NCI-H2227 (cell line): Measurements from ENCODE around the gene CLCNKB.

Experiments
- DNase-seq: peaks from one replicate; lab custom pipeline; 2025; ENCODE audit not compliant: unreplicated experiment; lab: John Stamatoyannopoulos, UW

The CLCNKB gene

DNA sequence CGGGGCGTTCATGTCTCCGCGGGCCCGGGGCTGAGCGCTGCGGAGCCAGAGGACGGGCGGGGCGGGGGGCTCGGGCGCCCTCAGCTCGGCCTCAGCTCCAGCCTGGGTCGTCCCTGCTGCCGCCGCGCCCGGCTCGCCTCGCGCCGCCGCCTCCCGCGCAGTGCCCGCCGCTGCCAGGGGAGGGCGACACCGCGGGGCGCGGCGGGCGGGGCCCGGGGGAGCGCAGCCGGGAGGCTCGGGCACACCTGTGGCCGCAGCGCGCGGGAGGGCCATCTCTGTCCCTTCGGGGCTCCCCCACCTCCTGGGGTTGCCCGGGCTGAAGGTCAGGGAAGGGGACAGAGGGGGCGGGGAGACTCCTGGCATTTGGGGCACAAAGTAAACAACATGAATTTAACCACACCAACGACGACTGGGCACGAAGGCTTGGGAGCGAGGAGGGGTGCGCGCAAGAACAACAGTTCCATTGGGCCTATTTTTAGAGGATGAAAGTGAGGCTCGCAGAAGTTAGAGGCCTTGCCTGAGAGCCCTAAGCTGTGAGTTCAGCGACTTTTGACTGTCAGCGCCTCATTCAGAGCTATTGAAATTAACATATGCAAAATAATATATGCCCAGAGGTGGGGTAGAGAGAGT, 30.0 kb downstream of the CLCNKB start, which contains the start of gene FAM131C:
TSS of gene FAM131C (minus strand) at position 162 of the 630 bp plus-strand sequence. CDS start 209 bp downstream, outside the sequence.
- DNase-seq, result peak; percentile 62

DNA sequence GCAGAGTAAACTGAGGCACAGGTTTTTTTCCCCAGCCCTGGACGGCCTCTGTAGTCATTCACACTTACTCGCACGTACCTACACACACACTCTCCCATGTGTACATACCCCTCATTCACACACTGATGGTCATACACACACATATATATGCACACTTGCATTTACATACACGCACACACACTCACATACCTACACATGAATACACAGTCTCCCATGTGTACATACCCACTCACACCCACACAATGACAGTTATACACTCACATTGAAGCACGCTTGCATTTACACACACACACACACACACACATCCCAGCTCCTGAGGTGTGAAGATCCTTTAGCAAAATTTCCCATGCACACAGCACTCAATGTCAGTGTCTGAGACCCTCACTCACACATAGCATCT, 30.6 kb downstream of the CLCNKB start:
- no peak for DNase-seq

DNA sequence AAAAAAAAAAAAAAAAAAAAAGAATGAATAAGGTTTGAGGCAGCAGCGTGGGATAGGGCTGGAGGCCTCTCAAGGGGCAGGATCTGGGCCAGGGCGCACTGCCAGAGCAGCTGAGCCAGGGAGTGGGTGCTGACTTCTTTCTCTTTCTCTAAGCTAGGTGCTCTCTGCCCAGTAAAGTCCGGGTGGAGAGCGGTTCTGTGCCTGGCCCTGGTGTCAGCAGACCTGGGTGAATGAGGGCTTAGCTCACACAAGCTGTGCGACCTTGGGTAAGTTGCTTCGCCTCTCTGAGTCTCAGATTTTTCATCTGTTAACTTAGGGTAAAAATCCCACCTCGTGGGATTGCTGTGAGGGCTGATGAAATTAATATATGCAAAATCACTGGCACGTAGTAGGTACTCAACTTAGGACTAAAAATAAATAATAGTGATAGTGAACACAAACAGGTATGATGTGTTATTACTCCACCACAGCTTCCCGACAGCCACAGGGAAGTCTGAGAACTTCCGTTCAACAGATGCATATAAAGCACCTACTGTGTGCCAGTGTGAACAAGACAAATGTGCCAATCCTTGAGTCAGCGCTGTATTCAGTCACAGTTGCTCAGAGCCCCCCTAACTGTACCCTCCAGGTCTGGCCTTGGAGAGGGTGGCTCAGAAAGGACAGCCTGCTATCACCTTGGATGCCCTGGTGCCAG, 31.9 kb downstream of the CLCNKB start:
- DNase-seq, result no peak

GRCh38 chr1:16076031-16076864, 32.7 kb downstream of the CLCNKB start:
- DNase-seq, result no peak

GRCh38 chr1:16076865-16077238, 33.3 kb downstream of the CLCNKB start:
- no peak for DNase-seq

DNA sequence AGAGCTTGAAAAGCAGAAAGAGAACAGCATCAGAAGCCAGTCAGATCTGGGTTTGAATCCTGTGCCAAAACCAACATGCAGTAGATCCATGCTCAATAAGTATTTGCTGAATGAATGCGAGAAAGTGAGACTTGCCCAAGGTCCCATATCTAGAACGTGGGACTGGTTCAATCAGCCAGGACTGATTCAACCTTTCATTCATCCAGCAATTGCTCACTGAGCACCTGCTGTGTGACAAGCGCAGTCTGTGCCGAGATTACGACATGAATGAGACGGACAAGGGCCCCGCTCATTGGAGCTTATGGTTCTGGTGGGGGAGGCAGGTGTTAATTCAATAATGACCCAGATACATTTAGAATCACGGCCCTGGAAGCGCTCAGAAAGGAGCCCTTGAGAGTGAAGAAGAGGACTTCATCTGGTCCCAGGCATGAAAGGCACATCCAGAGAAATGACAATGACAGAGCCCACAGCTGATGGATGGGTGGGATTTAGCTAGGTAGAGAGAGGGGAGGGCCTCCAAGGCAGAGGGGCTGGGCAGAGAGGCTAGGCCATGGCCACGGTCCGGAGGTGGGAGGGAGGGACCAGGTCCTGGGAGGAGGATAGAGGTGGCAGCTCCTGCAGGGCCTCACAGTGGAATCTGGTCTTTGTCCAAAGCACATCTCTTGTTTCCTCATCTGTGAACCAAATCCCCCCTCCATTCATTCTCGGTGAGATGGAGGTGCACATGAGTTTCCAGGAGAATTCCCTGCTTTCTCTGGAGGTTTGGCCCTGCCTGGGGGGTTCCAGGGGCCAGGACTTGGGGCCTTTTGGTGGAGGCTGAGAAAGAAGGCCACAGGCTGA, 34.0 kb downstream of the CLCNKB start:
- DNase-seq, result no peak

DNA sequence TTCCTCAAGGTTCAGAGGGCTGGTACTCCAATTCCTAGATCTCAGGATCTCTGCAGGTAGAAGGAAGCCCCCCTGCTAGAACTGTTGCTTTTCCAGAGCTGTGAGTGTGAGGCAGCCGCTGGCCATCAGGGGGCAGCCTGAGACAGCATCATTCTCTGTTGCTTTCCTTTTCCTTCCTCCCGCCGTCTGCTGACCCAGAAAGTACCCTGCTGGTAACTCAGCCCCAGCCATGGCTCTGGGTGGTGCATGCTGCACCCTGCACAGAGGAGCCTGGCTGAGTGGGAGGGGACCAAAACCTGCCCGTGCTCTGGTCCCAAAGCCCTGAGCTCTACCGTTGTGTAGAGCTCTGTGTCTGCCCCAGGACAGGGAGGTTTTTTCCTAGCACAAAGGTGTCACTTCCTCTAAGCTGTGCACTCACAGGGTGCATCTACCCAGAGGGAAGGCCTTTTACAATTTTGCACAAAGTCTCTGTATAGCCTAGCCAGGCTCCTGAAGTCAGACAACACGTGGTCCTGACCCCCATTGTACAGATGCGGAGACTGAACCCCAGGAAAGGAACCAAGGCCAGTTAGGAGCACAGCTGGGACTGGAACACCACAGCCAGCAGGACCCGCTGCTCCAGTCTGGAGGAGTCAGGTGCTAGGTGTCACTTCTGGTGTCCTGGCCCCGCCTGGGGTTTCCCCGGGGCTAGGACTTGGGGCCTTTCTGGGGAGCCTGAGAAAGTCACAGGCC, 35.5 kb downstream of the CLCNKB start:
- DNase-seq, result peak; percentile 79

DNA sequence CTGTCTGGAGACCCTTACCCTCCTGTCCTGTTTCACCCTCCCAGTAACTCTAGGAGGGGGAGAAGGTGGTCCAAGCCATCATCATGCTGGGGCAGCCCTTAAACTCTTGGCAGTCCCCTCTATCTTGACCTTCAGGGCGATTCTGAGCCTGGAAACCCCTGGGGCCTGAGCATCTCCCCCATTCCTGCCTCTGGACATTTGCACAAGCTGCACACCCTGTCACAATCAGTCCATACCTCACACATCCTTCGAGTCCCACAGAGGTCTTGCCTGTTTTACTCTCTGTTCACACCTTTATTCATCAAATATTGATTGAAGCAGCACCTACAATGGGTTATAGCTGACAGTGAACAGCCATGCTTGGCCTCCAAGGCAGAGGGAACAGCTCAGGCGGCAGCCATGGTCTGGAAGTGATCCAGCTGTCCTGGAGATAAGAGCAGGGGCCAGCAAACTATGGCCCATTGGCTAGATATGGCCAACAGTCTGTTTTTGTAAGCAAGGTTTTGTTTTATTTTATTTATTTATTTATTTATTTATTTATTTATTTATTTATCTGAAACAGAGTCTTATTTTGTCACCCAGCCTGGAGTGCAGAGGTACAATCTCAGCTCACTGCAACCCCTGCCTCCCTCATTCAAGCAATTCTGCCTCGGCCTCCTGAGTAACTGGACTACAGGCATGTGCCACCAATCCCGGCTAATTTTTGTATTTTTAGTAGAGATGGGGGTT, 37.0 kb downstream of the CLCNKB start:
- no peak for DNase-seq

GRCh38 chr1:16081636-16082035, 38.1 kb downstream of the CLCNKB start:
- no peak for DNase-seq

DNA sequence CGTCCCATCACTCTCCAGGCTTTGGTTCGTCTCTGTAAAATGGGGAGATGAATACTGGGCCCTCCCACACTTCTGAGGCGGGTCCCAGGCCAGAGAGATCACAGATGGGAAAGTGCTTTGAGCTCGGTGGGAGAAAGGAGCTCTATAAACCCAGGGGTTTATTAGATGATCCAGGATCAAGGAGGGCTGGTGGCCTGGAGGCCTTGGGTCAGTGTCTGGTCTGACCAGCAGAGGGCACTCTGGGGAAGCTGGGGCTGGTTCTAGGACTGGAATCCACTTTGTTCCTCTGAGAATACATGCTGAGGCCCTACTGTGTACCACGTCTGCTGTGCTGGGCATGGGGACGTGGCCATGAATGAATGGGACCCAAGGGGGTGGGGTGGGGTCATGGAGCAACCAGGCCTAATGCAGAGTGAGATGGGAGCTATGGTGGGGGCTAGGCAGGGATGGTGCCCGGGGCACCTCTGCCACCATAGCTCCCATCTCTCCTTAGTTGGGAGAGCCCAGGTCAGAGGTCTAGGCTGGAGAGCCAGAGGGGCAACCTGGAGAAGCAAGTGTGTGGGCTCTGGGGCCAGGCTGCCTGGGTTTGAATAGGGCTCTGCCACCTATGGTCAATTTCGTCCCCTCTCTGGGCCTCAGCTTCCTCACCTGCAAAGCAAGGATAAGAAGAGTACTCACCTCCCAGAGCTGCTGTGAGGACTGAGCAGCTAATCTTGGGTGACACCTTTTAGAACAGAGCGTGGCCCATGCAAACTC, 38.9 kb downstream of the CLCNKB start:
- peak; percentile 65 for DNase-seq

GRCh38 chr1:16083486-16083885, 39.9 kb downstream of the CLCNKB start:
- DNase-seq, result no peak

DNA sequence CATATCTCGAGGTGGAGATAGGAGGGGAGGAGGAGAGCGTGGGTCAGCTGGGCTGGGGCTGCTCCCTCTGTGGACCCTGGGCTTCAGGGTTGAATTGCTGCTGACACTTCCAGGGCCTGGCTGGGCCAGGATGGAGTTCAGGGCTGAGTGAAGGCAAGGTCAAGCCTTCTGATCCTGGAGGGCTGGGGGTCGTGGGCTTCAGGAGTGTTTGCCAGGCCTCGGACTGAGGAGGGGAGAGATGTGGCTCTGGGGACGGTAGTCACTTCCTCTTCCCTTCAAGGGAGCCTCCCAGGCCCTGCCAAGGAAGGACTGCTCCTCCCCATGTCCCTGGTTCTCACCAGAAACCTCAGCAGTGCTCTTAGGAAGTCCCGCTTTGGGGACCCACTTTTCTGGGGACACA, 41.9 kb downstream of the CLCNKB start:
- no peak for DNase-seq

DNA sequence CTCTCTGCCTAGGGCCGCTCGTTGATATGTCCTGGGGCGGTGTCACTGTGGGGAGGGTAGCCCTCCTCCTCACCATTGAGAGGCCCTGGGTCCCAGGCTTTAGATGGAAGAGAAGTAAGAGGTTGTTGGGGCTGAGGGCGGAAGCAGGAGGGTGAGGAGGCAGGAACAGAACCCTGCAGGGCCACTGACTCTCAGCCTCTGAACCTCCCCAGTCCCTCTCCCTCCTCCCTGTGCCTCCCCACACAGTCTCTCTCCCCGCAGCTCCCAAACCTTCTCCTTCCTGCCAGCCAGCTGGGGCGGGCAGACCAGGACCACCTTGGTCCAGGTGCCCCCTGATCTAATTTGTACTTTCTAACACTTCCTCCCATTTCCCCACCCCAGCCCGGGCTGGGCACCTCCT, 44.2 kb downstream of the CLCNKB start:
- no peak for DNase-seq

GRCh38 chr1:16088351-16088911, 44.8 kb downstream of the CLCNKB start:
- DNase-seq, result no peak

DNA sequence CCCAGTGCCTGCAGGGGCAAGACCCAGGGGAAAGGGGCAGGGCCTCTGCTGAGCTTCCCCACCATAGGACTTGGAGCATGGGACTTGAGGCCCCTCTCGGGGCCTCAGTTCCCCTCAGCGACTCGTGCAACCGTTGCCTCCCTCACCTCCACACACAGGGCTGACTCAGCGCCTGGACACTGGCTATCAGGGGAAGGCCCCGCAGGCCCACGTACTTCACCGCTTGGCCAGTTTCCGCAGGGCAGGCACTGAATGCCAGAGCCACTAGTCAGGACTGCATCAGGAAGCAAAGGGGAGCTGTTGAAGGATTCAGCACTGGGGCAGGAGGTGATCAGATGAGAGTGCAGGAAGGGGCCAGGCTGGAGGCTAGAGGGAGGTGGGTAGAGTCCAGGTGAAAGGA, 45.4 kb downstream of the CLCNKB start:
- DNase-seq, result no peak

GRCh38 chr1:16090076-16090826, 46.7 kb downstream of the CLCNKB start:
- DNase-seq, result no peak

DNA sequence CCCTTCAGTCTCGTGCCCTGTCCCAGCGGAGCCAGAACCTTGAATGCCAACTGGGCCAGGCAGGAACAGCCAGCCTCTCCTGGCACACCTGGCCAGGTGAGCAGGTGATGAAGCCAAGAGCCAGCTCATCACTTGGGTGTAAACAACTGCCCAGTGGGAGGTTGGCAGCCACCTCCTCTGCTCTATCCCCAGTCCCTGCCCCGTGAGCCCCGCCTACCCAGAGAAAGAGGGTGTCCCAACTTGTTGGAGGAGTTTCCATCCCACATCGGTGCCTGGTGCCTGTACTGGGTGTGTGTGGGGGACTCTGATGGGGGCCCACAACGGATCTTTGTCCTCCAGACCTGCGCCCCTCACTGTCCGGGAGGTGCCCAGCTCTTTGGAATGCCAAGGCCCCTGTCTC, 47.7 kb downstream of the CLCNKB start:
- DNase-seq, result no peak
